ENCODE data around the gene CA5B.

DNA sequence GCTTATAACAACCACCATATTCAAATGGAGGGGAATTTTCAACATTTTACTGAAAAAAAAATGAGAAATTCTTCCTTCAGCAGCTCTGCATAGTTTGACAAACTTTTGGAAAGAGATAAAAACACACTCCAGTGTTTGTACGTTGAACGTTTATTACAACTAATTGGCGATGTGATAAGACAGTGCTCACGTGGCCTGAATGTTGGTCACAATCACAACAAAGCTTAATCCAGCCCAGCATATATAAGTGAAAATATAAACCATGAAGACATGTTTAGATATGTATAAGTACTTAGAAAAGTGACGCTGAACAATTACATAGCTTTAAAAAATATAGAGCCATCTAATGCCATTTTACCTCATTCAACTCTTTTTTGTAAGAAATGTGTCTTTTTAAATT, 87.9 kb downstream of the CA5B start:
- no peak for TF ChIP-seq CTCF (IDR thresholded peaks at IDR 0.05; ENCODE audit: low read depth, low read length, poor library complexity, severe bottlenecking)
- no peak for TF ChIP-seq EZH2phosphoT487 (IDR thresholded peaks at IDR 0.05; ENCODE audit: borderline replicate concordance, low read length)

All from DOHH2 (cell line).